ENCODE data around the gene CARNS1. TPM values are rescaled to one million over a fixed set of nuclear protein-coding genes. Genes with fewer than 3 reads are reported as not detected.

The CARNS1 gene
- total RNA-seq, 1 experiment from 2014 or later = 0.07 TPM

DNA sequence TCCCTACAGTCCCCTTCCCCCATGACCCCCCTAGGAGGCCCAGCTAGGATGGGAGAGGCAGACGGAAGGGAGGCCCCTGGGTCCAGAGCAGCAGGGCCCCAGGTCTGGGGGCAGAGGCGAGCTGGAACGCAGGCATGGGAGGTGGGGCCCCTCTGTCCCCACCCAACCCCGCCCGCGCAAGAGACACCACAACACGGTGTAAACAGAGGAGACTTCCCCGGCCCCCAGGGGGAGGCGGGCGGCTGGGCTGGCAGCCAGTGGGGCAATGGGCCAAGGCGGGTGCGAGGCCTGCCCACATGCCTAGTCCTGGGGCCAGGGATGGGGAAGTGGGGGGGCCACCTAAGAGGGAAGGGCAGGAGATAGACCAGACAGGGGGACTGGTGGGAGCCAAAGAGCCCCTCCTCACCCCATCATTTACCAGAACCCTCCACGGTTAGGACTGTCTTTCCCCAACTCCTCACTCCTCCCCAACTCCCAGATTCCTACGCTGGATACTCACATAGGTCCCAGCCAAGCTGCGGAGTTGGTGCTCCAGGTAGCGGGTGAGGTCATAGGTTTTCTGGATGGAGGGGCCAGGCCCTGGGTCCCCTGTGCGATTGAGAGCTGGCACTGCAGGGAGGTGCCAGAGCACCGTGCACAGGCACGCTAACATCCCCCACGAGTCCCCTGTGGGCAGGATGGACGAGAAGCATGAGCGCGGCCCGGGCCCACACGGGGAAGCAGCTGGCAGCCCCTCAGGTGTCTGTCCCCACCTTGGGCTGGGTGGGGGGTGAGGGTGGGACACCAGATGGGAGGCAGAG lies 48.3 kb upstream of the CARNS1 start:
- BruUV-seq (replicated peaks) = no TSS peak
- TF ChIP-seq, protein P1, sequence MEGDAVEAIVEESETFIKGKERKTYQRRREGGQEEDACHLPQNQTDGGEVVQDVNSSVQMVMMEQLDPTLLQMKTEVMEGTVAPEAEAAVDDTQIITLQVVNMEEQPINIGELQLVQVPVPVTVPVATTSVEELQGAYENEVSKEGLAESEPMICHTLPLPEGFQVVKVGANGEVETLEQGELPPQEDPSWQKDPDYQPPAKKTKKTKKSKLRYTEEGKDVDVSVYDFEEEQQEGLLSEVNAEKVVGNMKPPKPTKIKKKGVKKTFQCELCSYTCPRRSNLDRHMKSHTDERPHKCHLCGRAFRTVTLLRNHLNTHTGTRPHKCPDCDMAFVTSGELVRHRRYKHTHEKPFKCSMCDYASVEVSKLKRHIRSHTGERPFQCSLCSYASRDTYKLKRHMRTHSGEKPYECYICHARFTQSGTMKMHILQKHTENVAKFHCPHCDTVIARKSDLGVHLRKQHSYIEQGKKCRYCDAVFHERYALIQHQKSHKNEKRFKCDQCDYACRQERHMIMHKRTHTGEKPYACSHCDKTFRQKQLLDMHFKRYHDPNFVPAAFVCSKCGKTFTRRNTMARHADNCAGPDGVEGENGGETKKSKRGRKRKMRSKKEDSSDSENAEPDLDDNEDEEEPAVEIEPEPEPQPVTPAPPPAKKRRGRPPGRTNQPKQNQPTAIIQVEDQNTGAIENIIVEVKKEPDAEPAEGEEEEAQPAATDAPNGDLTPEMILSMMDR (IDR thresholded peaks at IDR 0.05; ENCODE audit: unreplicated experiment) = no peak
- H3K9me3 Mint-ChIP-seq (ENCODE audit: unreplicated experiment) = no peaks in the 10 kb centered on the region
- H3K27me3 Mint-ChIP-seq (ENCODE audit: insufficient read depth, unreplicated experiment) = no peaks in the 10 kb centered on the region
- peaks cover 47% of the 10 kb centered on the region for H3K4me1 Mint-ChIP-seq (ENCODE audit: insufficient read depth, unreplicated experiment)
- ChIA-PET POLR2A (no interaction called here), CTCF (interaction anchor here (0.7 to 18.6 kb wide), 2 partner anchors 11 to 13 kb away, joined by 3 to 659 read pairs; partner anchors contain the start of gene CLCF1)
- peaks cover 25% of the 10 kb centered on the region for H3K36me3 Mint-ChIP-seq (ENCODE audit: insufficient read depth, unreplicated experiment)
- H3K27ac Mint-ChIP-seq (ENCODE audit: low read depth, unreplicated experiment) = no peak overlapping the region
- intact Hi-C loops (cut with micrococcal nuclease) = no loop called here
- no peak overlapping the region for H3K4me3 Mint-ChIP-seq (ENCODE audit: unreplicated experiment)
- DNase-seq (ENCODE audit: unreplicated experiment) = peak; percentile 59

DNA sequence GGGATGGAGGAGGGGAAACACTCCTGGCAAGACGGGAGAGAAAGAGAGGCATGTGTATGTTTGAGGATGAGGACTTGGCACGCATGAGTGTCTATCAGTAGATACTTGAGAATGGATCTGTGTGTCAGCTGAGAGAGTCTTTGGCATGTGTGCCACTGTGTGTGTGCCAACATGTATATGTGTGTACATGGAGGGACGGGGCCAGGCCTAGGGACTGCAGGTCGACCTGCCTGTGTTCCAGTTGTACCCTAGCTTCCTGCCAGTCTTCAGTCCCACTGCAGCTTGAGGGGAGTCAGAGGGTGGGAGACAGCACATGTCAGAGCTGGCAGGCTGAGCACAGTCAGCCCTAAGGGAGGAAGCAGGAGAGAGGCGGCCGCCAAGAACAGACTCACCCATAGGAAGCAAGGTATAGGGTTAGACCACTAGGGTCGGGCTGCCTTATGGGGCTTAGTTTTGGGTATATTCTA lies 47.7 kb upstream of the CARNS1 start:
- Mint-ChIP-seq H3K4me1 (ENCODE audit: insufficient read depth, unreplicated experiment) (peaks cover 46% of the 10 kb centered on the region), H3K27me3 (ENCODE audit: insufficient read depth, unreplicated experiment) (no peaks in the 10 kb centered on the region), H3K9me3 (ENCODE audit: unreplicated experiment) (no peaks in the 10 kb centered on the region), H3K4me3 (ENCODE audit: unreplicated experiment) (no peak overlapping the region), H3K36me3 (ENCODE audit: insufficient read depth, unreplicated experiment) (peaks cover 25% of the 10 kb centered on the region), H3K27ac (ENCODE audit: low read depth, unreplicated experiment) (no peak overlapping the region)
- intact Hi-C loops (cut with micrococcal nuclease) = no loop called here
- no TSS peak for BruUV-seq (replicated peaks)
- ChIA-PET CTCF (interaction anchor here (0.7 kb wide), 1 partner anchor 12 kb away, joined by 3 read pairs; no protein-coding TSS in a partner anchor), POLR2A (interaction anchor here (0.7 kb wide), 1 partner anchor 9 kb away, joined by 3 read pairs; no protein-coding TSS in a partner anchor)
- TF ChIP-seq, protein P1 (IDR thresholded peaks at IDR 0.05; ENCODE audit: unreplicated experiment) = no peak
- no peak for DNase-seq (ENCODE audit: unreplicated experiment)

DNA sequence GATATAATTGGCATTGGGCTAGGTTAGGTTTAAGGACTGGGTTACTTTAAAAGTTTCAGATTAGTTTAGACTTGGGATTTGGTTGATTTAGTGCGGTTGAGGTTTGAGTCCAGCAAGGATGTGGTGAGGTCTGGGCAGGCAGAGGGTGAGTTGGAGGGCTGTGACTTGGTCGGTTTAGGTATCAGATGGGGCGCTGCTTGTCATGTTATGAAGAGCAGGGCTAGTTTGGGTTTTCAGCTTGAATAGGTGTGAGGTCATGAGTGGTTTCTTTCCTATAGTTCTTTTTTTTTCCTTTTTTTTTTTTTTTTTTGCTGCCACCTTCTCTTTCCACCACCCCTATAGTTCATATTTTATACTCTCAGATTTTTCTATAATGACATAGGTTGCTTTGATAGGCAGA lies 46.9 kb upstream of the CARNS1 start:
- Mint-ChIP-seq H3K36me3 (ENCODE audit: insufficient read depth, unreplicated experiment) (peaks cover 17% of the 10 kb centered on the region), H3K9me3 (ENCODE audit: unreplicated experiment) (no peaks in the 10 kb centered on the region), H3K4me1 (ENCODE audit: insufficient read depth, unreplicated experiment) (peaks cover 46% of the 10 kb centered on the region), H3K27ac (ENCODE audit: low read depth, unreplicated experiment) (no peak overlapping the region), H3K4me3 (ENCODE audit: unreplicated experiment) (no peak overlapping the region), H3K27me3 (ENCODE audit: insufficient read depth, unreplicated experiment) (no peaks in the 10 kb centered on the region)
- intact Hi-C loops (cut with micrococcal nuclease) = no loop called here
- ChIA-PET POLR2A (interaction anchor here (6.9 kb wide), 1 partner anchor 14 kb away, joined by 91 read pairs; the partner anchor contains the start of gene POLD4), CTCF (interaction anchor here (1.2 to 19.3 kb wide), 4 partner anchors 11 to 23 kb away, joined by 5 to 659 read pairs (median 17); partner anchors contain the start of gene POLD4)
- DNase-seq (ENCODE audit: unreplicated experiment) = no peak
- no TSS peak for BruUV-seq (replicated peaks)
- TF ChIP-seq, protein P1 (IDR thresholded peaks at IDR 0.05; ENCODE audit: unreplicated experiment) = no peak

DNA sequence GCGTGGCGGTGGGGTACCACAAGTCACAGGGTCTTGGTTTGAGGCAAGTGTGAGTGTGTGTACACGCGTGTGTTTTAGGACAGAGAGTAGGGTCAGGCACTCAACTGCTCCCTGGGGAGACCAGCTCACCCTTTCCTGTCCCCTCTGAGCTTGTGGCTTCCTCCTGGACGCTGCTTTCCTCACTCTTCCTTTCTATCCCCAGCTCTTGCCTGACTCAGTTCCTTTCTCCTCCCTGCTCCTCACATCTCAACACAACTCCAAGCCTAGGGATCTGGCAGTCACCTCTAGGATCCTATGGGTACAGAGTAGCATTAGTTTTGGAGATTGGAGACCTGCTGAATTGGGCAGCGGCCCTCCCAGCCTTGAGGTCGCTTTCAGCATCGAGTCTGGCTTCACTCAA lies 46.2 kb upstream of the CARNS1 start:
- CTCF ChIA-PET = interaction anchor here (0.5 to 19.3 kb wide), 5 partner anchors 10 to 202 kb away, joined by 3 to 659 read pairs (median 6); partner anchors contain the start of gene POLD4
- H3K36me3 Mint-ChIP-seq (ENCODE audit: insufficient read depth, unreplicated experiment) = peaks cover 11% of the 10 kb centered on the region
- TF ChIP-seq, protein P1 (IDR thresholded peaks at IDR 0.05; ENCODE audit: unreplicated experiment) = no peak
- POLR2A ChIA-PET = interaction anchor here (1.2 to 6.9 kb wide), 2 partner anchors 14 to 21 kb away, joined by 3 to 91 read pairs; partner anchors contain the start of gene POLD4
- no peaks in the 10 kb centered on the region for H3K9me3 Mint-ChIP-seq (ENCODE audit: unreplicated experiment)
- no peak overlapping the region for H3K4me3 Mint-ChIP-seq (ENCODE audit: unreplicated experiment)
- intact Hi-C loops (cut with micrococcal nuclease) = no loop called here
- BruUV-seq (replicated peaks) = no TSS peak
- no peak overlapping the region for H3K27ac Mint-ChIP-seq (ENCODE audit: low read depth, unreplicated experiment)
- H3K27me3 Mint-ChIP-seq (ENCODE audit: insufficient read depth, unreplicated experiment) = no peaks in the 10 kb centered on the region
- no peak for DNase-seq (ENCODE audit: unreplicated experiment)
- H3K4me1 Mint-ChIP-seq (ENCODE audit: insufficient read depth, unreplicated experiment) = peaks cover 51% of the 10 kb centered on the region

Measured in MCF 10A (cell line).